AG09309 (cell line): Measurements from ENCODE around the gene NAV3.
"Not testable (repeated sequence)": the region's sequence is repeated elsewhere in the genome, so short reads cannot be mapped to it uniquely, and the experiment has no call there.

Source experiments
- DNase-seq: peaks from one replicate; pipeline ENCODE4 v3.0.0-alpha.2; 2010; ENCODE audit warnings: low read depth
- H3K4me3 ChIP-seq: 2 replicates; pipeline ENCODE4 v1.5.1; 2011; ENCODE audit warnings: mild to moderate bottlenecking, low read depth, low read length, moderate library complexity; ENCODE audit not compliant: control insufficient read depth
- TF ChIP-seq, protein P1 (sequence below): IDR thresholded peaks from 2 replicates; pipeline ENCODE4 v1.5.1; 2011; ENCODE audit warnings: mild to moderate bottlenecking, low read depth, low read length, inconsistent platforms; ENCODE audit not compliant: insufficient read depth, control insufficient read depth; ENCODE audit errors: missing control alignments

Gene NAV3

DNA sequence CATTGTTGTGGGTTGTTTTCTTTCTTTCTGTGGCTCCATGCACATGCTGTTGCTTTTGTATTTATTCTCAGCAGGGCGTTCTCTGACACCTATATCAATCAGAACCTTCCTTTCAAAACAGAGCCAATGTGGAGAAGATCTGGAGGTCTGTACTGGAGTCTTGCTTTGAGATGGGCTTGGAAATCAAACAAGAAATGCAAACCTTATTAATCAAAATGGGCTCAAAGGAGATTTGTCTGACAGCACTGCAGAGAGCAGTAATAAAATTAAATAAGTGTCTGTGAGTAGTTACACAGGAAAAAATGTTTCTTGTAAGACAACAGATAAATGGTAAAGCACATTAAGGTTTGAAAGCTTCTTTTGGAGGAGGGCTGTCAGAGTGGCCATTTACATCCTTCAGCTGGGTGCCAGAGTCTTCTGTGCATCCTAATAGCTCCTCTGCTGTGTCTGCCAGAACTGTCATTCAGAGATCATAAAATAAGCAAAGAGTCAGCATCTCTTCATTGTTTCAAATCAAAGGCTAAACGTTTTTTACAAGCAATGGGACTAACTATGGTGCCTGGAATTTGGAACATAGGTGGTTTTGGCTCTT lies 414.3 kb downstream of the NAV3 start:
- TF ChIP-seq, protein P1, sequence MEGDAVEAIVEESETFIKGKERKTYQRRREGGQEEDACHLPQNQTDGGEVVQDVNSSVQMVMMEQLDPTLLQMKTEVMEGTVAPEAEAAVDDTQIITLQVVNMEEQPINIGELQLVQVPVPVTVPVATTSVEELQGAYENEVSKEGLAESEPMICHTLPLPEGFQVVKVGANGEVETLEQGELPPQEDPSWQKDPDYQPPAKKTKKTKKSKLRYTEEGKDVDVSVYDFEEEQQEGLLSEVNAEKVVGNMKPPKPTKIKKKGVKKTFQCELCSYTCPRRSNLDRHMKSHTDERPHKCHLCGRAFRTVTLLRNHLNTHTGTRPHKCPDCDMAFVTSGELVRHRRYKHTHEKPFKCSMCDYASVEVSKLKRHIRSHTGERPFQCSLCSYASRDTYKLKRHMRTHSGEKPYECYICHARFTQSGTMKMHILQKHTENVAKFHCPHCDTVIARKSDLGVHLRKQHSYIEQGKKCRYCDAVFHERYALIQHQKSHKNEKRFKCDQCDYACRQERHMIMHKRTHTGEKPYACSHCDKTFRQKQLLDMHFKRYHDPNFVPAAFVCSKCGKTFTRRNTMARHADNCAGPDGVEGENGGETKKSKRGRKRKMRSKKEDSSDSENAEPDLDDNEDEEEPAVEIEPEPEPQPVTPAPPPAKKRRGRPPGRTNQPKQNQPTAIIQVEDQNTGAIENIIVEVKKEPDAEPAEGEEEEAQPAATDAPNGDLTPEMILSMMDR = no peak
- DNase-seq = no peak
- H3K4me3 ChIP-seq = no peak overlapping the region

DNA sequence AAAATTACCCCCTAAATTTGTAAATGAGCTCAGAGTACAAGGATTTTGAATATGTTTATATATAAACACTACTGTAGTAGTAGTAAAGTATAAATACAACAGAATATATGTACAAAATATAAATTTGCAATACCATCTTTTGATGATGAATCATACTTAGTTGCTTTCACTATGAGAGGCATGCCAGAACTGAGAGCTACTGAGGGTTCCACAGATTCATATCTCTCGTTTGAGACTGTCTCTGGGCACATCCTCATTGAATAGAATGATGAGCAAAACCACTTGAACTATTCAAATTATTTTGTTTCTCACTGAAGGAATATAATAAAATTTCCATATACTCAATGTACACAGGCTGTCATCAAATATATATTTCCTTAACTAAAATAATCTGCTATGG lies 417.6 kb downstream of the NAV3 start:
- DNase-seq = no peak
- no peak overlapping the region for H3K4me3 ChIP-seq
- TF ChIP-seq, protein P1 = no peak

DNA sequence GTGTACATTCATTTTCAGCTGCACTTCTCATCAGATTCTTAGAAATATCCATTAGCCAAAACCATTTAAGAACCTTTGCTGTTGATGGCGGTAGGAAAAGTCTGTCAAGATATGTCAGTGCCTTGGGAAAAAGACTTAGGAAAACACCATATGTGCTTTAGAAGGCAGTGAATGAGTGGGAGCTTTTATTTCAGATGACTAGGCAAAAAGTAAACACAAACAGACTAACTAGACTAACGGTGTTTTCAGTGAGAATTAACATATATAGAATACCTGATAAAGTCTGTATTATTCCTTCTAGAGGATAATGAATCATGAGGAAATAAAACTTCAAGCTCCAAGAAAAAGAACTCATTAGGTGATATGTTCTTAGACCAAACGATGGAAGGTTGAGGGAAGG lies 418.9 kb downstream of the NAV3 start:
- TF ChIP-seq, protein P1 = no peak
- DNase-seq = no peak
- no peak overlapping the region for H3K4me3 ChIP-seq

DNA sequence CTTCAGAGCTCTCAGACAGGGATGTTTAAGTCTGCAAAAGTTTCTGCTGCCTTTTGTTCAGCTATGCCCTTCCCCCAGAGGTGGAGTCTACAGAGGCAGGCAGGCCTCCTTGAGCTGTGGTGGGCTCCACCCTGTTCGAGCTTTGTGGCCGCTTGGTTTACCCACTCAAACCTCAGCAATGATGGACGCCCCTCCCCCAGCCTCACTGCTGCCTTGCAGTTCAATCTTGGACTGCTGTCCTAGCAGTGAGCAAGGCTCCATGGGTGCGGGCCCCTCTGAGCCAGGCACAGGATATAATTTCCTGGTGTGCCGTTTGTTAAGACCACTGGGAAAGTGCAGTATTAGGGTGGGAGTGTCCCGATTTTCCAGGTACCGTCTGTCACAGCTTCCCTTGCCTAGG lies 427.0 kb downstream of the NAV3 start:
- DNase-seq, H3K4me3 ChIP-seq: not testable (repeated sequence)

- DNase-seq = no peak
- TF ChIP-seq, protein P1 = no peak
- H3K4me3 ChIP-seq = no peak overlapping the region
These were observed 430.3 kb downstream of the NAV3 start for GRCh38 chr12:78260976-78261375.

DNA sequence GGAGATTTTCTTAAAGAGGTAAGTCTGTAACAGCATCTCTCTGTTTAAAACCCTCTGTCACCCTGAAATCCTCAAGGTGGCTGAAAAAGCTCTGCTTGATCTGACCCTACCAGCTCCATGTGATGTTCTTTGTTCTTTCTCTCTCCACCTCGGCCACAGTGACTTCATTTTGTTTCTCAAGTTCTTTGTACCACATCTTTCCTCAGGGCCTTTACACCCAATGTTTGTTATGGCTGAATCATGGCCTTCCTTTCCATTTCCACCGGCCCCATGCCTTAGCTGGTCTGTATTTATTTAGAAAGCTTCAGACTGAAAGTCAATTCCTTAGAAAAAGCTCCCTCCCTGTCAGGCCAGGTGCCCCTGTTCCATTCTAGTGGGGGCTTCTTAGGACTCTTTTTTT lies 431.2 kb downstream of the NAV3 start:
- DNase-seq = no peak
- no peak overlapping the region for H3K4me3 ChIP-seq
- TF ChIP-seq, protein P1 = no peak
